ENCODE measurements around the gene TULP4.
"Not testable (repeated sequence)": the region's sequence is repeated elsewhere in the genome, so short reads cannot be mapped to it uniquely, and the experiment has no call there.

- TF ChIP-seq, protein P1, sequence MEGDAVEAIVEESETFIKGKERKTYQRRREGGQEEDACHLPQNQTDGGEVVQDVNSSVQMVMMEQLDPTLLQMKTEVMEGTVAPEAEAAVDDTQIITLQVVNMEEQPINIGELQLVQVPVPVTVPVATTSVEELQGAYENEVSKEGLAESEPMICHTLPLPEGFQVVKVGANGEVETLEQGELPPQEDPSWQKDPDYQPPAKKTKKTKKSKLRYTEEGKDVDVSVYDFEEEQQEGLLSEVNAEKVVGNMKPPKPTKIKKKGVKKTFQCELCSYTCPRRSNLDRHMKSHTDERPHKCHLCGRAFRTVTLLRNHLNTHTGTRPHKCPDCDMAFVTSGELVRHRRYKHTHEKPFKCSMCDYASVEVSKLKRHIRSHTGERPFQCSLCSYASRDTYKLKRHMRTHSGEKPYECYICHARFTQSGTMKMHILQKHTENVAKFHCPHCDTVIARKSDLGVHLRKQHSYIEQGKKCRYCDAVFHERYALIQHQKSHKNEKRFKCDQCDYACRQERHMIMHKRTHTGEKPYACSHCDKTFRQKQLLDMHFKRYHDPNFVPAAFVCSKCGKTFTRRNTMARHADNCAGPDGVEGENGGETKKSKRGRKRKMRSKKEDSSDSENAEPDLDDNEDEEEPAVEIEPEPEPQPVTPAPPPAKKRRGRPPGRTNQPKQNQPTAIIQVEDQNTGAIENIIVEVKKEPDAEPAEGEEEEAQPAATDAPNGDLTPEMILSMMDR (IDR thresholded peaks at IDR 0.05), result not testable (repeated sequence)
- TF ChIP-seq EP300 (IDR thresholded peaks at IDR 0.05); POLR2A (IDR thresholded peaks at IDR 0.05; ENCODE audit: low read depth); POLR2AphosphoS5 (IDR thresholded peaks at IDR 0.05): not testable (repeated sequence)
Measured at GRCh38 chr6:158405321-158405831, 93.1 kb downstream of the TULP4 start.
